Retinal pigment epithelial cell (primary cell): ENCODE measurements around the gene LGR6.
"Not testable (repeated sequence)": the region's sequence is repeated elsewhere in the genome, so short reads cannot be mapped to it uniquely, and the experiment has no call there.

ENCODE experiments used
- DNase-seq: peaks from one replicate; pipeline ENCODE4 v3.0.0-alpha.2; 2010; ENCODE audit warnings: low read depth
- H3K4me3 ChIP-seq: 2 replicates; pipeline ENCODE4 v1.5.1; 2011; ENCODE audit warnings: mild to moderate bottlenecking, low read length, control low read depth, moderate library complexity
- TF ChIP-seq, protein P1 (sequence below): conservative IDR thresholded peaks from 2 replicates; pipeline ENCODE4 v1.5.1; 2011; ENCODE audit warnings: low read depth, low read length, control low read depth, inconsistent platforms

LGR6 gene

DNA sequence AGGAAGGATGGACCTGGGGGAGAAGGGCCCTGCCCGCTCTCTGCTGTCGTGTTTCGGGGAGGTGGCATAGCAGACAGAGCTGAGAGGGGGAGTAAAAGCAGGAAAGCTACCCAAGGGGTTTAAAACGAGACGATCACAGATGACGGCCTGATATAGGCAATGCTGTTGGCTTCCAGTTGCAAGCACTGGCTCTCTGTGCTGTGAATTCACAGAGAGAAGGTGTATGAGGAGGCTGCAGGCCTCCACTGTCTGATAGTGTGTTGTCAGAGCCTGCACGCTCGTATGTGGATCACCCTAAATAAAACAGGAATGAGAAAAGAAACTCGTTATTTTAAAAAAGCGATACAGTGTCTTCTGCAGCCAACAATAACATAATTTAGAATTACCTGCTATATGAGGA is 57.4 kb downstream of the LGR6 start:
- DNase-seq: no peak
- TF ChIP-seq, protein P1, sequence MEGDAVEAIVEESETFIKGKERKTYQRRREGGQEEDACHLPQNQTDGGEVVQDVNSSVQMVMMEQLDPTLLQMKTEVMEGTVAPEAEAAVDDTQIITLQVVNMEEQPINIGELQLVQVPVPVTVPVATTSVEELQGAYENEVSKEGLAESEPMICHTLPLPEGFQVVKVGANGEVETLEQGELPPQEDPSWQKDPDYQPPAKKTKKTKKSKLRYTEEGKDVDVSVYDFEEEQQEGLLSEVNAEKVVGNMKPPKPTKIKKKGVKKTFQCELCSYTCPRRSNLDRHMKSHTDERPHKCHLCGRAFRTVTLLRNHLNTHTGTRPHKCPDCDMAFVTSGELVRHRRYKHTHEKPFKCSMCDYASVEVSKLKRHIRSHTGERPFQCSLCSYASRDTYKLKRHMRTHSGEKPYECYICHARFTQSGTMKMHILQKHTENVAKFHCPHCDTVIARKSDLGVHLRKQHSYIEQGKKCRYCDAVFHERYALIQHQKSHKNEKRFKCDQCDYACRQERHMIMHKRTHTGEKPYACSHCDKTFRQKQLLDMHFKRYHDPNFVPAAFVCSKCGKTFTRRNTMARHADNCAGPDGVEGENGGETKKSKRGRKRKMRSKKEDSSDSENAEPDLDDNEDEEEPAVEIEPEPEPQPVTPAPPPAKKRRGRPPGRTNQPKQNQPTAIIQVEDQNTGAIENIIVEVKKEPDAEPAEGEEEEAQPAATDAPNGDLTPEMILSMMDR: no peak
- no peak overlapping the region for H3K4me3 ChIP-seq

DNA sequence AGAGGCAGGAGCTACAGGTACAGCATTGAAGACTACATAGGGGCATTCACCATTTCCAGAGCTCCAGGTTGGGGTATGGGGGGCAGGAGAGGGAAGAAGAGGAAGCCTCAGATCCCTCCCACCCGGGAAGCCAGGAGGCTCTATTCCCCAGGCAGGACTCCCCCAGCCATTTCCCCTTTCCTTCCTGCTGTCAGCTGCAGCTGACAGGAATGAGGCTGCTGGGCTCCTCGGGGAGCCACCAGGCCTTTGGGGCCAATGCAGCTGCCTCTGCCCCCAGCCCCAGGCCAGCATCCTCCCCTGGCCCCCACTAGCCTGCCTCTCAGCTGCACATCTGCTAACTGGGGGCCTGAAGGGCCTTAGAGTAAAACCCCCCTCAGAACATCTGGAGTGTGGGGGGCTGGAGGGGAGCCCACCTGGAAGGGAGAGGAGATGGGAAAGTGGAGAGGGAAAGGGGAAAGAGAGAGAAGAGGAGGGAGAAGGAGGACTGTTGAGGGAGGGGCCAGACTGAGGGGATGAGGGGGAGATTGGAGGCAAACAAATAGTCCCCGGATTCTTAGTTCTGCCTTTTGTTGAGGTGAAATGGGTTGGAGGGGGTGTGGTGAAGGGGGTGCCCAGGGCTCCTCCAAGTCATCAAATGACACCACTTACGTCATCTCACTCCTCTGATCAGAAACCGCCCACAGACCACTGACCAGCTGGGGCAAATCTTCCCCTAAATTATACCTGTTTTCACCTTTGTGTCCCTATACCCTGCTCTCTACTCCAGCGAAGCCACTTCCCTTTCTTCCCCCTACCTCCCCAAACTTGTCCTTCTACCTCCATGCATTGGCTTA is 58.0 kb downstream of the LGR6 start:
- DNase-seq: no peak
- no peak overlapping the region for H3K4me3 ChIP-seq
- TF ChIP-seq, protein P1: no peak

DNA sequence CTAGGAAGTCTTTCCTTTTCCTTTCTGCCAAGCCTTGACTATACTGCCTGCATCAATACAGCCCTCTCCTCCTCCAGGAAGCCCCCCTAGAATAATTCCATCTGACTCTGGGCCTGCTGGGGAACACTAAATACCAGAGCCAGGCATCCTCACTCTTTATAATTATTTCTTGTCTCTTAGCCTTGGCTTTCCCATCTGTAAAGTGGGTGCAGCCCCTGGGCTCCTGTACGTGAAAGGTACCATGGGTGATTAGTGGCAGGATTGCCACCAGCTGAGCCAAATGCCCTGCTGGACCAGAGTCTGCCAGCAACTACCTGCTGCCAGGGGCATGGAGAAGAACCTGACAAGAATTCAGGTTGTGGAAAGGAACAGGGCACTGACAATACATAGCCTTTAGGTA is 58.7 kb downstream of the LGR6 start:
- DNase-seq: no peak
- TF ChIP-seq, protein P1: no peak
- H3K4me3 ChIP-seq: no peak overlapping the region

DNA sequence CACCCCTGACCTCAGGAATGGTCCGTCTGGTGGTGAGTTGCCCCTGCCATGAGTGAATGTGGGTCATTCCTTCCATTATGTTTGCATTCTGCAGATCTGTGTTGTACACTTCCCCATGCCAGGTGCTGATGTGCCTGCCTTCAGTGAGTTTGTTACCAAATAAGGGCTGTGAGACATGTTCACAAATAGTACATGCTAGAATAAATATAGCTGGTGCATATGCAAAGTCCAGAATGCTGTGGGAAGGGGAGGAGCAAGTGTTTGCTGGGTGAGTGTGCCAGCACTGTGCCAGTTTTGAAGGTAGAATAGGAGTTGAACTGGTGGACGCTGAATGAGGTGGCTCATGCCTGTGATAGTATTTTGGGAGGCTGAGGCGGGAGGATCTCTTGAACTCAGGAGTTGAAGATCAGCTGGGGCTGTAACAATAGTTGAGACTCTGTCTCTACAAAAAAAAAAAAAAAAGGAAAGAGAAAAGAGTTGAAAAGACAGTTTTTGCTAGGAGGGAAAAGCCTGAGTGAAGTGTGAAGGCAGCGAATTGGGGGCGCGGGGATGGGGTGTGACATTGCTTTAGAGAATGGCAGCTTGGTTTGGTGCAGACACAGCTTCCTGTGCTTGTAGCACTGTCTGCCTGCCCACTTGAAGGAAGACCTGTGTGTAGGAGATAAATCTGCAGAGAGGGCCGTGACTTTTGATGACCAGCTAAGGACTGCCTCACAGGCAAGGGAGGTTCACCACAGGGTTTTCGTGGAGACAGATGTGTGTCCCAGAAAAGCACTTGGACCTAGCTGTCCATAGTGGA is 61.1 kb downstream of the LGR6 start:
- no peak for DNase-seq
- TF ChIP-seq, protein P1: no peak
- no peak overlapping the region for H3K4me3 ChIP-seq

DNA sequence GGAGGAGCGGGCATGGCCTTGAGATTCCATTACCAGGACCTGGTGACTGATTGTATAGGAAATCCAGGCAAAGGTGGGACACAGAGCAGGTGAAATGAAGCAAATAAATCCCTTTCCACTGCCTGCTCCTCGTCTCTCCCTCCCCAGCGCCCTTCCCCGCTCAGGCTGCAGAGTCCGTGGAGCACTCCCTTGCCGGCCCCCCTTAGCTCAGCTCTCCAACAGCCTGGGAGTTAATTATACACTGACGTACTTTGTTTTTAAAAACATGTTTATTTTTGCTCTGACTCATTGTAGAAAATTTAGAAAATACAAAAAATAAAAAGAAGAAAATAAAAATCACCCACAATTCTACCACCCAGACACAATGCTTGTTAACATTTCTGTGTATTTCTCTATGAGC is 61.7 kb downstream of the LGR6 start:
- no peak for DNase-seq
- TF ChIP-seq, protein P1: no peak
- H3K4me3 ChIP-seq: no peak overlapping the region

DNA sequence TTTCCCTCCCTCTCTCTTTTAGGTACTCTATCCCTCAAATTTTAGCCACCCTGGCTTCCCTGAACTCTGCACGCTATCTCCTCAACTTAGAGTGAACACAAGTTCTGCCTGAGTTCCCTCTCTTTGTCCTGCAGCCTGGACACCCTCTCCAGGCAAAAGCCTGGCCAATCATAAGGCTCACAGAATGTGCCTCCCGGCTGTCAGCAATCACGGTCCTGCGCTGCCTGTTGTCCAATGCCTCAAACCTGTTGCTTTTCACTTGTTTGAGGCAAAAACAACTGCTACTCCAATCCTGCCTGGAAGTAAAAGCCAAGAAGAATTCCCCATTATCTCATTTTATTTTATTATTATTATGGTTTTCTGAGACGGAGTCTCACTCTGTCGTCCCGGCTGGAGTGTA is 66.1 kb downstream of the LGR6 start:
- TF ChIP-seq, protein P1: no peak
- no peak overlapping the region for H3K4me3 ChIP-seq

DNA sequence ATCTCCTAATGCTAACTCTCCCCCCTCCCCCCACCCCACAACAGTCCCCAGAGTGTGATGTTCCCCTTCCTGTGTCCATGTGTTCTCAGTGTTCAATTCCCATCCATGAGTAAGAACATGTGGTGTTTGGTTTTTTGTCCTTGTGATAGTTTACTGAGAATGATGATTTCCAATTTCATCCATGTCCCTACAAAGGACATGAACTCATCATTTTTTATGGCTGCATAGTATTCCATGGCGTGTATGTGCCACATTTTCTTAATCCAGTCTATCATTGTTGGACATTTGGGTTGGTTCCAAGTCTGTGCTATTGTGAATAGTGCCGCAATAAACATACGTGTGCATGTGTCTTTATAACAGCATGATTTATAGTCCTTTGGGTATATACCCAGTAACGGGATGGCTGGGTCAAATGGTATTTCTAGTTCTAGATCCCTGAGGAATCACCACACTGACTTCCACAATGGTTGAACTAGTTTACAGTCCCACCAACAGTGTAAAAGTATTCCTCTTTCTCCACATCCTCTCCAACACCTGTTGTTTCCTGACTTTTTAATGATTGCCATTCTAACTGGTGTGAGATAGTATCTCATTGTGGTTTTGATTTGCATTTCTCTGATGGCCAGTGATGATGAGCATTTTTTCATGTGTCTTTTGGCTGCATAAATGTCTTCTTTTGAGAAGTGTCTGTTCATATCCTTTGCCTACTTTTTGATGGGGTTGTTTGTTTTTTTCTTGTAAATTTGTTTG is 67.8 kb downstream of the LGR6 start:
- DNase-seq, H3K4me3 ChIP-seq: not testable (repeated sequence)

More for the DNA sequence above, 66.1 kb downstream of the LGR6 start:
- DNase-seq: no peak
